GM21515 (cell line): Measurements from ENCODE around the gene CNIH2.
"Not testable (repeated sequence)": the region's sequence is repeated elsewhere in the genome, so short reads cannot be mapped to it uniquely, and the experiment has no call there.

Experiments used
- ATAC-seq: cut with Tn5 transposase; IDR thresholded peaks from one replicate; pipeline ENCODE4 v1.9.1; 2021; ENCODE audit not compliant: unreplicated experiment

Gene CNIH2

DNA sequence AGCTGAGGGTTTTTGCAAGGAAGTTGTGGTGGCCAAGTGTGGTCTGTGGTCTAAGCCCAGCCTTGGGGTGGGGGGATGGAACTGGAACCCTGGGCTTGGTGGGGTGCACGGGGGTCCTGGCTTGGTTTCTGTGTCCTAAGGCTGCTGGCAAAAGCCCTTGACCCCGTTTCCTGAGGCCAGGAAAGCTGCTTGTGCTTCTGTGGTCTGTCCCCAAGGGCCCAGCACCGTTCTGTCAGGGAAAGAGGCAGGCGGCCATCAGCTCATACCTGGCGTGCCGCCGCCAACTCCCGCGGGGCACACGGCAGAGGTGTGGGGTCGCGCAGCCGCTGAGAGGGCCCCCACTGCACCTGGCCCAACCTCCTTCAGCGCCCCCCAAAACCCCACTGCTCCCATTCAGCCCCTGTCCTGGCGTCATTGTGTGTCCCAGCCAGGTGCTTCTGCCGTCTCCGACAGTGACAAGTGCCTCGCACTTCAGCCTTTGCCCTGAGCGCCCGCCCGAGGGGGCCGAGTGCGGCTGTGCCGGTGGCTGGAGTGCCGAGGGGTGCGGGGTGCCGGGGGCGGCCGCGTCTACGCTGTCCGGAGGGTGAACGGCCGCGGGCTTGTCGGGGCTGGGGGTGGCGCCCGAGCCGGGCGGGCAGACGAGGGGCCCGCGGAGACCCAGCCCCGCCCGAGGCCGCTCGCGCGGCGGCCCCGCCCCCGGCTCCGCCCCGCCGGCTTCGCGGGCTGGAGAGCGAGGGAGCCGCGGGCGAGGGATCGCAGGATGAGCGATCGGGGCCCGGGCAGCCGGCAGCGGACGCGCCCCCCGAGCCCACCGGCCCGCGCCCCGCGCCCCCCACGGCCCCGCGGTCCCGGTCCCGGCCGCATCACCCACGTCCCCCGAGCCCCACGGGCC, at the start of gene CNIH2:
Gene CNIH2, plus strand, starts transcription at position 705 of the 892 bp plus-strand sequence. CDS start 282 bp downstream, outside the sequence.
- no peak for ATAC-seq

DNA sequence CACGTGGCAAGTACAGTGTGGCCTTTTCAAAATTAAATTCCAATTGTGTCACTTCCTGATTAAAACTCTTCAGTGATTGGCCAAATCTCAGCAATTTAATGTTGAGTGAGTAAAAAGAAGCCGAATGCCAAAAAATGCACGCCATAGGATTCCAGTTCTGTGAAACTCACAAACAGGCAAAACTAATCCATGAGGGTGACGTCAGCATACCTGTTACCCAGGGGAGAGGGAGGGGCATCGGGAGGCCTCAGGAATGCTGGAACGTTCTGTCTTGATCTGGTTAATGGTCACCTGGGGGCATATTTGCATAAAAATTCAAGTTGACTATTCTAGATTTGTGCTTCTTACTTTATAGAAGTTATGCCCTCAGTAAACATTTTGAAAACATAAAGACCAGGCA, 49.5 kb upstream of the CNIH2 start:
- no peak for ATAC-seq

DNA sequence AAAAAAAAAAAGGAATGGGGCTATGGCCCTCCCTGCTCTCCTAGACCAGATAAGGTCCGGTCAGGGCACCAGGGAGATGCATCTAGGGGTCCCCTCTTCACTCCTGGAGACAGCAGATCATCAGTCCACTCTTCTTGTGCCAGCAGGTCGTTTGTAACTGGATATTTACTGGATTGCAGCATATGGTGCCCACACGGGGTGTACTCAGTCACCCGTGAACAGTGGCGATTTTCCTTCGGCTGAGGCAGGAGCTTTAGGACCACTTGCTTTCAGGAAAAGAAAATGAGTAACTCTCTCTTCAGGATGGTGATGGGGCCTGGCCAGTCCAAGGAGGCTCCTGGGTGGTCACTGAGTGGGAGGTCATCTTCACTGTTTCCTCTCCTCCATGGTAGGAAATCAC, 47.8 kb upstream of the CNIH2 start:
- ATAC-seq: no peak

DNA sequence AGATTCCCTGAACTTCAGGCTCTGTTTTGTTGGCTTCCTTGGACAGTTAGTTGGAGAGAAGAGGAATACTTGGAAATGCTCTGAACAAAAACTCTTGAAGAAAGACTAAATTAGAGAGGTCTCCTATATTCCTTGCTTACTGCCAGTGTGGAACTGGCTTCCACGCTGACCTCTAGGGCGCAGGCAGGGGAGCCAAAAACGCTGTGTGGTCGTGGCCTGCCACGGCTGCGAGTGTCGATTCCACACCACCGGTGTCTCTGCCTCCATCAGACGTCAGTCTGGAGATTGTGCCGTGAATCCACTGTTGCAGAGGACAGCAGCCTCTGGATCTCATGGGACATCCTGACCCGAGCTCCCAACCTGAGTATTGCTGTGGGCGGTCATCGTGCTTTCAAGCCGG, 47.0 kb upstream of the CNIH2 start:
- ATAC-seq: no peak

DNA sequence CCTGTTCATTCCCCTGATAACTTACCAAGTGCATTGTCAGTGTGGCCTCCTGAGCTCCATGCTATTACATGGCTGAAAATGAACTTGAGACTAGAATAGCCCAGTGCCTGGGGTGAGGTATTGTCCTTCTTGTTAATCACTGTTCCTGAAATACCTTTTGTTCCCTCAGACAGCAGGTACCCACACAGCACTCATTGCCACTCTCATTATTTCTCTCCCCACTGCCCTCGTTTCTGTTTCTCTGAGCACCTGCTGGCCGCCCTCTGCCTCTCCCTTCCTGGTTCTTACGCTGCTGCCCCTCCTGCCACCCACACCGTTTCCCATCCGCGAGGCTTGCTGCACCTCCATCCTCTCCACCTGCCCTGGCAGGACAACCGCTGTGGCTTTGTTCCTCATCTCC, 46.4 kb upstream of the CNIH2 start:
- ATAC-seq: no peak

DNA sequence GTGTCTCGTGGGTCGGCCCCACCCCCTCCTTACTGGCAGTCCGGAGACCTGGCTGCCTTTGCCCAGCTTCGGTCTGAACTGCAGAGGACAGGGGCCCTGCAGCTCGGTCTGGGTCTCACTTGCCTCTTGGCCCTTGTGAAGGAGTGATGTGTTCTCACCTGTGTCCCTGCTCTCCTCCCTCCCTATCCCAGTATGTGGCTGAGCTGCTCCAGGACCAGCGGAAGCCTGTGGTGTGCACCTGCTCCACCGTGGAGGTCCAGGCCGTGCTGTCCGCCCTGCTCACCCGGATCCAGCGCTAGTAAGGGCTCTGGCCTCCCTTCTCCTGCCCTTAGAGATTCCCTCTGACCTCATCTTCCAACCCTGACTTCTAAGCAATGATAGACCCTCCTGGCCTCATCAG, 45.2 kb upstream of the CNIH2 start:
- ATAC-seq: no peak

DNA sequence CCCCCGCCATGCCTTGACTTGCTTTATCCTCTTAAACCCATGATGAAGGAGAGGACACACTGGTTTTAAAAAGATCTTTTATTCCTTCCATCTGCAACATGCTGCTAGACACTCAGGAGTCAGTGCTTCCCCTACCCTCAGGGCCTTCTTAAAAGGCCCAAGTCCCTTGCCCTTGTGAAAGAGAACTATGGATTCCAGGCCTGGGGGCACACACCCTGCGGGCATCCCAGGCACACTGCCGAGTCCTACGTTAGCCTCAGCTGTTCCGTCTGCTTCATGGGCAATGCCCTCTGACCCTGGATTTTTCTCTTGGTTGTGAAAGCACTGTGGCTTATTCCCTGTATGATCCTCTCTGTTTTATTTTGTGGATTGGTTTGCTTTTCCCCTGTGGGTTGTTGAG, 44.7 kb upstream of the CNIH2 start:
- no peak for ATAC-seq

DNA sequence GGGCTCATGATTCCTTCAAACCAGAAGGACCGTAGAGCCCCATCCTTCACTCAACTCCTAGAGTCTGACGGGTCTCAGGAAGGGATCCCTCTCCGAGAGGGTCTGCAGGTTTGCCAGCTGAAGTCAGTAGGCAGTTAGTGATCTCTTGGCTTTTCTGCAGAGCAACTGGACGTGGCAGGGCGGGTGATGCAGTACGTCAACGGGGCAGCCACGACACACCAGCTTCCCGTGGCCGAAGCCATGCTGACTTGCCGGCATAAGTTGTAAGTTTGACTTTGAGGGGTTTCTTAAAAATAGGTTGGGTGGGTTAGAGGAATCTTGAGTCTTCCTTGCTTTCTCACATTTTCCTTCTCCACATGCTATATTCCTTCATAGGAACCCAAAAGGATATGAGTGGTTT, 42.8 kb upstream of the CNIH2 start:
- ATAC-seq: no peak

DNA sequence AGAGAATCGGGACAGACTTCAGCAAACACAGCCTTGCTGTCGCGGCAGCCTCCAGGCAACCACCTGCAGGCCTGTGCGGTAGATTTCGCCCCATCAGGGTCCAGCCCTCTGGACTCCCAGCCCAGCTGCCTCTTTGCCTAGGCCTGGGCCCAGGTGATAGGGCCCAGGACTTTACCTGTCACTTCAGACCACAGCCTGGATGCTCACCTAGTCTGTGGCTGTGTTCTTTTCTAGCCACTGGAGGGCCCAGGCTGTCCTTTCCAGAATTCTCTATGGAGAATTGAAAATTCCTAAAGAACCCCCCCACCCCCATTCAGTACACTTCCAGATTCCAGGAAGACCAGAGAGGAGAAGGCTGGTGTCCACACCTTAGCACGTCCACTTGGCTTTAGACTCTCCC, 40.1 kb upstream of the CNIH2 start:
- no peak for ATAC-seq

DNA sequence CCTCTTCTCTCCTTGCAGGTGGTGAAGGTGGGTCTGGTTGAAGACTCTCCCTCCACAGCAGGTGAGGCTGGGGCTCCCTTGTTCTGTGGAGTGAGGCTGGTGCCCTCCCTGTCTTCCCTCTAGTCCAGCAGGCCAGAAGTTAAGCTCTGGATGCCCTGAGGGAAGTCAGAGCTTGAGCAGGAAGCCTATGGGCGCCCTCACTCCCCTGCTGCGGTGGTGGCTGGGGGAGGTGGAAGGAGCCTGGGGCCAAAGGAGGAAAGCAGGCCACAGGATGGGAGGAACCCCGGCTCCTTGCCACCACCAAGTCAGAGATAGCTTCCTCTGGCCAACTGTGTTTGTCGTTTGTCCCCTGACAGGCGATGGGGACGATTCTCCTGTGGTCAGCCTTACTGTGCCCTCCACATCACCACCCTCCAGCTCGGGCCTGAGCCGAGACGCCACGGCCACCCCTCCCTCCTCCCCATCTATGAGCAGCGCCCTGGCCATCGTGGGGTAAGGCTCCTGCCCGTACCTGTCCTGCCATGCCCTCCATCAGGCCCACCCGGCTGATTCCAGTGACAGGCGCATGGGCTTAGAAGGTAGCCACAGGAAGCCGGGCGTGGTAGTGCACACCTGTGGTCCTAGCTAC, 39.1 kb upstream of the CNIH2 start:
- no peak for ATAC-seq

DNA sequence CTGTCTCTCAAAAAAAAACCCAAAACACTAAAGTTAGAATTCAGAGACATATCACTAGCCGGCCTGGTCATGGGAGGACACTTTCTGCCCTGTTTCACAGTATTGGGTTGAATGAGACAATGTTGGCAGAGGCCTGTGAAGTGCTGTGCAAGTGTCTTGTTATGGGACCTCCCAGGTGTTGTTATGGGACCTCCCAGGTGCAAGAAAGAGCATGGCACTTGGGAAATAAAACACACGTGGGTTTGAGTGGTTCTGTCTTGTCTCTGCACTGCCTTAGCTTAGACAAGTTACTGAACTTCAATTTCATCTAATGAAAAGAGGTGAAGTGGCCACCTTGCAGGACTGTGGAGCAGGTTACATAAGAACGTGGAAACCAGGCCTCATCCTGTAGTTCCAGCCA, 38.5 kb upstream of the CNIH2 start:
- no peak for ATAC-seq

DNA sequence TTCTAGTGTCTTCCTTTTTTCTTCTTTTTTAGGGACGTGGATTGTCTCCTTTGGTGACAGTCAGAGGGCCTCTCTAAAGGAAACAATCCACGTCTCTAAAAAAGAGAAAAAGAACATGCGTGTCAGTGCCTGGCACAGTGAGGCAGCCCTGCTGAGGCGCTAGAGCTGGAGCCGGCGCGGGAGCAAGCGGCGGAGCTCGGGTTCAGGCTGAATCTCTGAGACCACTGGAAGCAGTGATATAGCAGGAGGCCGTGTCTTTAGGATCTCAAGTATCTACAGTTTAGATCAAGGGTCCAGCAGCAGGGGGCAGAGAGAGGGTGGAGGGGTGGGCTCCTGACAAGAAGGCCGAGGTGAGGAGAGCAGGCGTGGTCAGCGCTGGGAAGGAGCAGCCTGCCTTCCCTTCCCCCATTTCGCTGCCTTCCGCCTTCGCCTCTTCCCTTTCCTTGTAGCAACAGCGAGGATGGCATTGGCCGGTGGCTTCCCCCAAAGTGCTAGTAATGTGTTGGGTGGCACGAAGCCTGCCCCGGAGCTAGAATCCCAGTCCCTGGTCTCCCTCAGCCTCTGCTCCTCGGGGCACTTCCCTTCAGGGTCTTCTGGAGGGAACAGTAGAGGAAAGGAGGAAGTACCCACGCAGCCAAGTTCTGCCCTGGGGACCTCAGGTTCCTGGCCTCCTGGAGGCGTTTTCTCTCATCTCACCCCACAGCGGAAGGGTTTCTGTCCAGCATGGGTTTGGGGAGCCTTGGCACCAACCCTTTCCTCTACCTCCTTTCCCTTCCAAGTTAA, 37.8 kb upstream of the CNIH2 start:
- ATAC-seq: no peak

DNA sequence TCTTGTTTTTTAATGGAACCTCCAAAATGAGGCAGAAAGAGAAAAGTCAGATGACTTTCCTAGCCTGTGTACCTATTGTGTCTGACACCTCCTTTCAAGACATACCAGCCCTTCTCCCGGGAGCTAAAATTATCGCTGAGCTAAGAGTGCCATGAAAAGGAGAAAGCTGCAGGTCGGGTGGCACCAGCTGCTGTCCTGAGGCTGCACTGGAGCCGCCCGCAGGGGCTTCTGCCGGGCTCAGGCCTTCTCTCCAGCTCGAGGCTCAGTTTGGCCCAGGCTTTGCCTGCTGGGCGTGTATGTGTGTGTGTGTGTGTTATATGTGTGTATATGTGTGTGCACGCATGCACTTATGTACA, 37.2 kb upstream of the CNIH2 start:
- ATAC-seq: no peak

DNA sequence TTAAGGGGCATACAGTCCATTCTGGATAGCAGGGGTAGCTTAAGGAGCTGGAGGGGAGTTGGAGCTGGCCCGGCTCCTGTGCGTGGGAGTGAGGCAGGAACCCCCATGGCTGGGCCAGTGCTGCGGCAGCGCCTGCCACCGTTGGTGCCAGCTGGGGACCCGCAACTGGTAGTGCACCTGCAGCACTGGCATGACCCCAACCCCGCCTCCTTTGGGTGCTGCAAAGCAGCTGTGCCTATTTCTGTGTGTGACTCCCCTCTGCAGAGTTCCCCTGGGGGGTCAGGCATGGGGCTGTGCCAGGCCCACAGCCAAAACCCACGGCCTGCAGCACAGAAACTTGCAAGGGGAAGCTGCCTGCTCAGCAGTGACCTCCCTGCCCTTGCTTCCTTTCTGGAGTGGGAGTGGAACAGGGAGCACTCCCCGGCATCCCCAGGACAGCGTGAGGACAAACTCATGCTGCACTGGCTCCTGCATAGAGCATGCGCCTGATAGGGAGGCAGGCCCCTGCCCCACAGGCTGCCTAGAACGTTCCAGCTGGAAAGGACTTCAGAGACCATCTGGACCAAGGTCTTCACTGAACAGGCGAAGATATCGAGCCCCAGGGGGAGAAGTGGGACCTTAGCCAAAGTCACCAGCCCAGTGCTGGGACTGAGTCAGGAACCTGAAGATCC, 35.7 kb upstream of the CNIH2 start:
- ATAC-seq: no peak

DNA sequence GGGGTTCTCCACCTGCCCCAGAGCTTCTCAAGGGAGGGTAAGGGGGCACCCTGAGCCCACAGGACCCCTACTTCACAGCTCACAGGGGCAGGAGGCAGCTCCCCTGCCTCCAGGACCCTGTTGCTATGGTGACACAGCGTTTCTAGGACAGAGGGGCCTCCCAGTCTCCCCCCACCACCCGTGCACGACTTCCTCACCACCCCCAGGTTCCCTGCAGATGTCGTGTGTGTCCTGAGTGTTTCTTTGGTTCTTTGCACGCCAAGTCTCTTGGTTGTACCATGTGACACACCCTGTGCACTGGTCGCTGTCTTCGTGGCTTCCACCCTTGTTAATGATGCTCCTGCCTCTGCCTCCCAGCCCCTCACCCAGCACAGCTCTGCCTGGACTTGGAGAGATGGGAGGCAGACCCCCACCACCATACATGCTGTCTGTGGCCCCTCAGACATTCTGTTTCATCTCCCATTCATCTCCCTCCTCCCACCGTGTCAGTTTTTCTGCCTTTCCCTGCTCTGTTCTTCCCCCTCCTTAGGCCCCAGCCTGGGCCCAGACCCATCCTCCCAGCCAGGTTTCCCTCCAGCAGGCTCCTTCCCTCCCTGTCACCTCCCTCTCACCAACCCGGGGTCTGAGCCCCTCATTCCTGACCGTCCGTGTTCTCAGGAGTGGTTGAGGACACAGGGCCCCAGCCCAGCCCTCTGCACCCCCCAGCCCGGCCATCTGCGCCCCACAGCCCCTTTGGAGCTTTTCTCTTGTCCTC, 34.0 kb upstream of the CNIH2 start:
- ATAC-seq: no peak

DNA sequence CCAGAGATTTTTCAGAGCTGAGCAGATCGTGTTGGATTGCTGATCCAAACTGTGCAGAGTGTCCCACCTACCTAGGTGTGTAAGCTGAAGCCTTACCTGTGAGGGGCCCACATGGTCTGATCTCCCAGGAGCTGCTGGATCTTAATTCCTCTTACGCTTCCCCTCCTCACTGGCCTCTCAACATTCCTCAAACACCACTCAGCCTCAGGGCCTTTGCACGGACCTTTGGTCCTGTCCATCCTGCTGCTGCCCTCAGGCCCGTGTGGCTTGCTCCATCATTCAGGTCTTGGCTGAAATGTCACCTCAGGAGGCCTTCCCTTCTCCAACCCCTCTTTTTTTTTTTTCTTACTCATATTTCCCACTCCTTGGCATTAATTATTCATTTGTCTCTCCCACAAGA, 30.7 kb upstream of the CNIH2 start:
- ATAC-seq: no peak

DNA sequence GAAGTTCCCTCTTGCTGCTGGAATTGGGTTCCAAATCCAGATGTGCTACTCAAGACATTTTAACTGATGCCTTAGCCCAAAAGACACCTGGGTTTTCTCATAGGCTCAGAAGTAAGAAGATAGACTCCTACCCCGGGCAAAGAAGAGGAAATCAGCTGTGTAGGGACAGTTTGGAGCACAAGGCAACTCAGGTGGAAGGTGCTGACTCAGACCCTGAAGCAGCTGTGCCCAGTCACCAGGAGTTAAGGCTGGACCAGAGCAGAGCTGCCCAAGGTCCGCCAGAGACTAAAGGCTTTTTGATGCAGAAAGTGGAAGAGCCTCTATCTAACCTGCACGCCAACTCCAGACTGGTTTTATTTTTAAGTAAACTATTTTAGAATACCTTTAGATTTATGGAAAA, 30.2 kb upstream of the CNIH2 start:
- ATAC-seq: no peak

DNA sequence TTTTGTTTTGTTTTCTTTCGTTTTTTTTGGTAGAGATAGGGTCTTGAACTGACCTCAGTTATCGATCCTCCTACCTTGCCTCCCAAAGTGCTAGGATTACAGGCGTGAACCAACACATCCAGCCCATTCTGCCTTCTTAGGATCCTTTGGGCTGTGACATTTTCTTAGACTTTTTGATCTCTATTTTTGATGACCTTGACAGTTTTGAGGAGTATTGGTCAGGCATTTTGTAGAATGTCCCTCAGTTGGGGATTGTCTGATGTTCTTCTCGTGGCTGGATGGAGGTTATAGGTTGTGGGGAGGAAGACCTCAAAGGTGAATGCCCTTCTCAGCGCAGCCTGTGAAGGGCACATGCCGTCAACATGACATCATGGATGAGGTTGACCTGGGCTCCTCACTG, 29.1 kb upstream of the CNIH2 start:
- no peak for ATAC-seq

DNA sequence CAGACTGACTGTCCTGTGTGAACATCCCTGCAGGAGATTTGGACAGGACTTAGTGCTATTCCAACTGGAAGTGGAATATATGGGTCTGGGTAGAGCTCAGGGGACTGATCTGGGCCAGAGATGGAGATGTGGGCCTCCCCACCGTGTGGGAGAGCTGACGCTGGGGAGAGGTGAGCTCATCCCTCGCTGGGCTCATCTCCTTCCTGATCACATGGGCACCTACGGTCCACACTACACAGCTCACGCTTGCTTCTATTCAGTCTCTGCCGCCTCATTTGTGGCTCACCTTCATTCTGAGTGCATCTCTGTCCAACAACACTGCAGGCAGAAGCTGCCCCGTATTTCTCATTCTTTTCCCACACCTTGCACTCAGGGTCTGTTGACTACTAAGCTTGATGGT, 26.2 kb upstream of the CNIH2 start:
- ATAC-seq: no peak

DNA sequence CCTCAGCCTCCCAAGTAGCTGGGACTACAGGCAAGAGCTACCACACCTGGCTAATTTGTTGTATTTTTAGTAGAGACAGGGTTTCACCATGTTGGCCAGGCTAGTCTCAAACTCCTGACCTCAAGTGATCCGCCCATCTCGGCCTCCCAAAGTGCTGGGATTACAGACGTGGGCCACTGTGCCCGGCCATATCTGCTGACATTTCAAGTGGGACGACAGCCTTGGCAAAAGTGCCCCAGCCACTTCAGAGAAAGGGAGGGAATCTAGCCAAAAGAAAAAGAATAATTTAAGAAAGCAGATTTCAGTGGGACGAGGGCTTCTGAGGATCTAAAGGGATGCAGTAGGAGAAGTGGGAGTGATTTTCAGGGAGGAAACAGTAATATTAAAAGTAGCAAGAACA, 24.9 kb upstream of the CNIH2 start:
- not testable (repeated sequence) for ATAC-seq

DNA sequence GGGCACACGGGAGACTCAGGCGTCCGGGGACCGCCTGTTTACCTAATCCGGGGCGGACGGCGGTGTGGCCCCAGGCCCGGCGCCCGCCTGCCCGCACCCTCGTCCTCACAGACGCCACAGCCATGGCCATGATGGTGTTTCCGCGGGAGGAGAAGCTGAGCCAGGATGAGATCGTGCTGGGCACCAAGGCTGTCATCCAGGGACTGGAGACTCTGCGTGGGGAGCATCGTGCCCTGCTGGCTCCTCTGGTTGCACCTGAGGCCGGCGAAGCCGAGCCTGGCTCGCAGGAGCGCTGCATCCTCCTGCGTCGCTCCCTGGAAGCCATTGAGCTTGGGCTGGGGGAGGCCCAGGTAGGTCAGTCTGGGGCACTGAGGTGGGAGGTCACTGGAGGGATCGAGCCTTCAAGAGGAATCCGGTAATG, 19.5 kb upstream of the CNIH2 start:
- peak; percentile 2 for ATAC-seq
